NB4 (cell line): Measurements from ENCODE around the gene ATP10B.
"Not testable (repeated sequence)": the region's sequence is repeated elsewhere in the genome, so short reads cannot be mapped to it uniquely, and the experiment has no call there.

ENCODE experiments used
- MYC ChIP-seq: IDR thresholded peaks from 2 replicates; pipeline ENCODE4 v1.6.1; 2011; ENCODE audit warnings: low read depth, low read length
- TF ChIP-seq, protein P1 (sequence below): IDR thresholded peaks from one replicate; pipeline ENCODE4 v1.5.1; 2012; ENCODE audit warnings: low read depth, low read length

DNA sequence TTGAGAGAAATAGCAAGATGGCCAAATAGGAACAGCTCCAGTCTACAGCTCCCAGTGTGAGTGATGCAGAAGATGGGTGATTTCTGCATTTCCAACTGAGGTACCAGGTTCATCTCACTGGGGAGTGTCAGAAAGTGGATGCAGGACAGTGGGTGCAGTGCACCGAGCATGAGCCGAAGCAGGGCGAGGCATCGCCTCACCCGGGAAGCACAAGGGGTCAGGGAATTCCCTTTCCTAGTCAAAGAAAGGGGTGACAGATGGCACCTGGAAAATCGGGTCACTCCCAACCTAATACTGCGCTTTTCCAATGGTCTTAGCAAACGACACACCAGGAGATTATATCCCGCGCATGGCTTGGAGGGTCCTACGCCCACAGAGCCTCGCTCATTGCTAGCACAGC is 39.0 kb downstream of the ATP10B start:
- TF ChIP-seq, protein P1, sequence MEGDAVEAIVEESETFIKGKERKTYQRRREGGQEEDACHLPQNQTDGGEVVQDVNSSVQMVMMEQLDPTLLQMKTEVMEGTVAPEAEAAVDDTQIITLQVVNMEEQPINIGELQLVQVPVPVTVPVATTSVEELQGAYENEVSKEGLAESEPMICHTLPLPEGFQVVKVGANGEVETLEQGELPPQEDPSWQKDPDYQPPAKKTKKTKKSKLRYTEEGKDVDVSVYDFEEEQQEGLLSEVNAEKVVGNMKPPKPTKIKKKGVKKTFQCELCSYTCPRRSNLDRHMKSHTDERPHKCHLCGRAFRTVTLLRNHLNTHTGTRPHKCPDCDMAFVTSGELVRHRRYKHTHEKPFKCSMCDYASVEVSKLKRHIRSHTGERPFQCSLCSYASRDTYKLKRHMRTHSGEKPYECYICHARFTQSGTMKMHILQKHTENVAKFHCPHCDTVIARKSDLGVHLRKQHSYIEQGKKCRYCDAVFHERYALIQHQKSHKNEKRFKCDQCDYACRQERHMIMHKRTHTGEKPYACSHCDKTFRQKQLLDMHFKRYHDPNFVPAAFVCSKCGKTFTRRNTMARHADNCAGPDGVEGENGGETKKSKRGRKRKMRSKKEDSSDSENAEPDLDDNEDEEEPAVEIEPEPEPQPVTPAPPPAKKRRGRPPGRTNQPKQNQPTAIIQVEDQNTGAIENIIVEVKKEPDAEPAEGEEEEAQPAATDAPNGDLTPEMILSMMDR: not testable (repeated sequence)
- not testable (repeated sequence) for TF ChIP-seq MYC
